RWPE2 (cell line): ENCODE data around the gene PALMD.

ENCODE experiments used
- ATAC-seq: fragments of 200-7000 bp; cut with Tn5 transposase; 3 replicates; pipeline ENCODE4 v1.9.1; 2021; ENCODE audit warnings: low read depth
- DNase-seq: peaks from one replicate; pipeline ENCODE4 v3.0.0-alpha.2; 2020; ENCODE audit warnings: low spot score
- H3K27ac ChIP-seq: fragments of 450-650 bp; 2 replicates; pipeline ENCODE4 v1.5.1; 2017; ENCODE audit warnings: mild to moderate bottlenecking; ENCODE audit not compliant: poor library complexity, severe bottlenecking
- H3K27me3 ChIP-seq: fragments of 250-450 bp; sonication (Bioruptor Pico); 2 replicates; pipeline ENCODE4 v1.5.1; 2021; ENCODE audit warnings: mild to moderate bottlenecking, moderate library complexity; ENCODE audit not compliant: insufficient read depth, poor library complexity, severe bottlenecking
- H3K36me3 ChIP-seq: fragments of 250-450 bp; sonication (Bioruptor Pico); 2 replicates; pipeline ENCODE4 v1.5.1; 2020; ENCODE audit warnings: low read depth, mild to moderate bottlenecking, moderate library complexity
- H3K4me1 ChIP-seq: fragments of 250-450 bp; sonication (Bioruptor Pico); 2 replicates; pipeline ENCODE4 v1.5.1; 2021; ENCODE audit warnings: mild to moderate bottlenecking, moderate library complexity; ENCODE audit not compliant: insufficient read depth, poor library complexity, severe bottlenecking
- H3K4me3 ChIP-seq: fragments of 250-450 bp; sonication (Bioruptor Pico); 2 replicates; pipeline ENCODE4 v1.5.1; 2021; ENCODE audit warnings: mild to moderate bottlenecking, moderate library complexity; ENCODE audit not compliant: severe bottlenecking
- H3K9me3 ChIP-seq: fragments of 250-450 bp; sonication (Bioruptor Pico); 2 replicates; pipeline ENCODE4 v1.5.1; 2021; ENCODE audit warnings: mild to moderate bottlenecking, moderate library complexity; ENCODE audit not compliant: severe bottlenecking
- TF ChIP-seq, protein P1 (sequence below): fragments of 450-650 bp; IDR thresholded peaks from one replicate; pipeline ENCODE4 v1.5.1; 2017; ENCODE audit warnings: mild to moderate bottlenecking, moderate library complexity; ENCODE audit not compliant: poor library complexity, severe bottlenecking

The PALMD gene

DNA sequence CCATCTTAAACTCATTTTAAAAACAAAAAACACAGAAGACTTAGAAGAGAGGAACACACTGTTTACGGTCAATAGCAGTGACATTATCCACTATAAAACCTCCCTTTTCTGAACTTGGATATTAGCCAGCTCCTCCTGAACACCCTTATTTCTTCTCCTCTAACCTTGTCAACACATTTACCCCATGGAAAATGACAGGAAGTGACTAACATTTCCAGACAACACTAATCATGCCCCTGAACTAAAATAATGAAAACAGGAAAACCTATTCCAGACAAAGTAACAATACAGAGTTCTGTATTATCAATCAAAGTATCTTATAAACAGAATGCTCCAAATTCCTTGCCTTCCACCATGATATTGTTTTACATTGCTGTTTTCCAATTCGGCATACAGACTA, 45.3 kb downstream of the PALMD start:
- no peaks in the 10 kb centered on the region for H3K27me3 ChIP-seq
- no peak for DNase-seq
- no peak overlapping the region for H3K27ac ChIP-seq
- no peak overlapping the region for H3K4me3 ChIP-seq
- no peak for ATAC-seq
- no peaks in the 10 kb centered on the region for H3K9me3 ChIP-seq
- H3K36me3 ChIP-seq: no peaks in the 10 kb centered on the region
- no peaks in the 10 kb centered on the region for H3K4me1 ChIP-seq
- TF ChIP-seq, protein P1, sequence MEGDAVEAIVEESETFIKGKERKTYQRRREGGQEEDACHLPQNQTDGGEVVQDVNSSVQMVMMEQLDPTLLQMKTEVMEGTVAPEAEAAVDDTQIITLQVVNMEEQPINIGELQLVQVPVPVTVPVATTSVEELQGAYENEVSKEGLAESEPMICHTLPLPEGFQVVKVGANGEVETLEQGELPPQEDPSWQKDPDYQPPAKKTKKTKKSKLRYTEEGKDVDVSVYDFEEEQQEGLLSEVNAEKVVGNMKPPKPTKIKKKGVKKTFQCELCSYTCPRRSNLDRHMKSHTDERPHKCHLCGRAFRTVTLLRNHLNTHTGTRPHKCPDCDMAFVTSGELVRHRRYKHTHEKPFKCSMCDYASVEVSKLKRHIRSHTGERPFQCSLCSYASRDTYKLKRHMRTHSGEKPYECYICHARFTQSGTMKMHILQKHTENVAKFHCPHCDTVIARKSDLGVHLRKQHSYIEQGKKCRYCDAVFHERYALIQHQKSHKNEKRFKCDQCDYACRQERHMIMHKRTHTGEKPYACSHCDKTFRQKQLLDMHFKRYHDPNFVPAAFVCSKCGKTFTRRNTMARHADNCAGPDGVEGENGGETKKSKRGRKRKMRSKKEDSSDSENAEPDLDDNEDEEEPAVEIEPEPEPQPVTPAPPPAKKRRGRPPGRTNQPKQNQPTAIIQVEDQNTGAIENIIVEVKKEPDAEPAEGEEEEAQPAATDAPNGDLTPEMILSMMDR: no peak

DNA sequence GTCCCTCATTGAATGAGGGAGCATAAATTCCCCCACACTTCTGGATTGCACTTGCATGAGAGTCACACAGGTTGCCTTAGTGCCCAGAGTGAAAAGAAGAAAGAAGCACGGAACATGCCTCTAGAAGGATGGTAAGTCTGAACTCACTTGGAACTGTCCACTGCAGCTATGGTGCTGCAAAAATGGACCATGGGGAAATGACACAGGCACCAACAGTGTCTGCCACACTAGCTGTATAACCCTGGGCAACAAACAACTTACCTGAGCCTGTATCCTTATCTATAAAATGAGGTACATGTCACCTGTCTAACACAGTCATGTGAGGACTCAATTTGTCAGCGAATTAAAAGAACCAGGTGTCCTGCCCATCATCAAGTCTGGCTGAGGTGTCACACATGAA, 50.7 kb downstream of the PALMD start:
- no peaks in the 10 kb centered on the region for H3K9me3 ChIP-seq
- no peaks in the 10 kb centered on the region for H3K36me3 ChIP-seq
- ATAC-seq (no peak), DNase-seq (no peak)
- H3K4me1 ChIP-seq: no peaks in the 10 kb centered on the region
- H3K4me3 ChIP-seq: no peak overlapping the region
- peaks cover 4% of the 10 kb centered on the region for H3K27me3 ChIP-seq
- TF ChIP-seq, protein P1: no peak
- H3K27ac ChIP-seq: no peak overlapping the region

GRCh38 chr1:99697580-99697979, 51.7 kb downstream of the PALMD start:
- no peaks in the 10 kb centered on the region for H3K4me1 ChIP-seq
- no peaks in the 10 kb centered on the region for H3K9me3 ChIP-seq
- no peak for ATAC-seq
- no peak for DNase-seq
- no peaks in the 10 kb centered on the region for H3K36me3 ChIP-seq
- no peak overlapping the region for H3K4me3 ChIP-seq
- TF ChIP-seq, protein P1: no peak
- peaks cover 4% of the 10 kb centered on the region for H3K27me3 ChIP-seq
- no peak overlapping the region for H3K27ac ChIP-seq

DNA sequence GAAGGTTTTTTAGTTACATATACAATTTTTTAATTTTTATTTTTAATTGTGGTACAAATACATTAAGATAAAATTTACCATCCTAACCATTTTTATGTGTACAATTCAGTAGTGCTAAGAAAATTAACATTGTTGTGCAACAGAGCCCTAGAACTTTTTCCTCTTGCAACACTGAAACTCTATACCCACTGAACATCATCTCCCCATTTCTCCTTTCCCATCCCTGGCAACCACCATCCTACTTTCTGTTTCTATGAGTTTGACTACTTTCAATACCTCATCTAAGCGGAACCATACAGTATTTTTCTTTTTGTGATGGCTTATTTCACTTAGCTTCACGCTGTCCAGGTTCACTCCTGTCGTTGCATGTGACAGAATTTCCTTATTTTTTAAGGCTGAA, 54.1 kb downstream of the PALMD start:
- no peak overlapping the region for H3K4me3 ChIP-seq
- DNase-seq (no peak), ATAC-seq (no peak)
- H3K27ac ChIP-seq: no peak overlapping the region
- no peaks in the 10 kb centered on the region for H3K36me3 ChIP-seq
- H3K27me3 ChIP-seq: peaks cover 4% of the 10 kb centered on the region
- H3K4me1 ChIP-seq: no peaks in the 10 kb centered on the region
- no peaks in the 10 kb centered on the region for H3K9me3 ChIP-seq
- TF ChIP-seq, protein P1: no peak

DNA sequence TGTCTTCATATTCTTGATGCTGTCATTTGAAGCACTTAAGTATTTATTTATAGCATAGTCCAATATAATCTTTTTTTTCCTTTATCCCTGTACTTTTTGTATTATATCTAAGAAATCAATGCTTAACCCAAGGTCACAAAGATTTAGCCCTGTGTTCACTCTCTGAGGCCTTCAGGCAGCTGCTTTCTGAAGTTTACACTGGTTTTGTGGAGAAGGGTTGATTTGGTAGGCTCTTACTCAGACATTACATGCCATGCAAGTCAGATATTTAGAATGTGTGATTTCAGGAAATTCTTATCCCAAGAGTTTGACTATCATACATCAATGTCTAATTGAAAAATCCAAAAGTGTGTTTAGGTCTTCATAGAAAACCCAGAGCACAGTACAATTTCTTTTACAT, 56.3 kb downstream of the PALMD start:
- no peak for DNase-seq
- H3K4me1 ChIP-seq: no peaks in the 10 kb centered on the region
- no peaks in the 10 kb centered on the region for H3K36me3 ChIP-seq
- H3K9me3 ChIP-seq: no peaks in the 10 kb centered on the region
- ATAC-seq: no peak
- no peak overlapping the region for H3K4me3 ChIP-seq
- peaks cover 4% of the 10 kb centered on the region for H3K27me3 ChIP-seq
- TF ChIP-seq, protein P1: no peak
- no peak overlapping the region for H3K27ac ChIP-seq
